NOMO-1 treated with dmso at 0.1 percent for 144 hours (cell line): ENCODE results near the gene IZUMO4.

Experiments
- DNase-seq: peaks from one replicate; lab custom pipeline; 2025; ENCODE audit not compliant: unreplicated experiment; lab: John Stamatoyannopoulos, UW

Gene IZUMO4

DNA sequence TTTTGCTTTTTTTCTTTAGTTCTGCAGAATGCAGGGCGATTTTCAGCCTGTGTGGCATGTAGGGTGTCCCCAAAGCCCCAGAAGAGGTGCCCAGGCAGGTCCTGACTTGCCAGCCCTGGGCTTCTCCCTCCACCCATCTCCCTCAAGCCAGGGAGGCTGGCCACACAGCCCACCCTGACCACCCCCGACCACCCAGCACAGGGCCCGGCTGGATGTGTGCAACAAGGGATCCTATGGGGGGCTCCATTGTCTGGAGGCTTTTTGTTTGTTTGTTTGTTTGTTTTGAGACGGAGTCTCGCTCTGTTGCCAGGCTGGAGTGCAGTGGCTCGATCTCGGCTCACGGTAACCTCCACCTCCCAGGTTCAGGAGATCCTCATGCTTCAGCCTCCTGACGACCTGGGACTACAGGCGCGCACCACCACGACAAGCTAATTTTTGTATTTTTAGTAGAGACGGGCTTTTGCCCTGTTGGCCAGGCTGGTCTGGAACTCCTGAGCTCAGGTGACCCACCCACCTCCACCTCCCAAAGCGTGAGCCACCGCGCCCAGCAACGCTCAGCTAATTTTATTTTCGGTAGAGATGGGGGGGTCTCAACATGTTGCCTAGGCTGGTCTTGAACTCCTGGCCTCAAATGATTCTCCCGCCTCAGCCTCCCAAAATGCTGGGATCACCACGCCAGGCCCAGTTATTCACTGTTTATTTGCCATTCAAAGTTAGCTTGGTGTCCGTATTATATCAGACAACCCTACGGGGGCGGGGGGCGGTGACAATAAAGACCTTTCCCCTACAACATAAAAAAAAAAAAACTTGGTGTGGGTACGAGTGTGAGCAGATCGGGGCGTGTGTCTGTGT is 37.9 kb upstream of the IZUMO4 start:
- no peak for DNase-seq

- DNase-seq: no peak
These were observed 37.1 kb upstream of the IZUMO4 start for GRCh38 chr19:2059422-2060201.

DNA sequence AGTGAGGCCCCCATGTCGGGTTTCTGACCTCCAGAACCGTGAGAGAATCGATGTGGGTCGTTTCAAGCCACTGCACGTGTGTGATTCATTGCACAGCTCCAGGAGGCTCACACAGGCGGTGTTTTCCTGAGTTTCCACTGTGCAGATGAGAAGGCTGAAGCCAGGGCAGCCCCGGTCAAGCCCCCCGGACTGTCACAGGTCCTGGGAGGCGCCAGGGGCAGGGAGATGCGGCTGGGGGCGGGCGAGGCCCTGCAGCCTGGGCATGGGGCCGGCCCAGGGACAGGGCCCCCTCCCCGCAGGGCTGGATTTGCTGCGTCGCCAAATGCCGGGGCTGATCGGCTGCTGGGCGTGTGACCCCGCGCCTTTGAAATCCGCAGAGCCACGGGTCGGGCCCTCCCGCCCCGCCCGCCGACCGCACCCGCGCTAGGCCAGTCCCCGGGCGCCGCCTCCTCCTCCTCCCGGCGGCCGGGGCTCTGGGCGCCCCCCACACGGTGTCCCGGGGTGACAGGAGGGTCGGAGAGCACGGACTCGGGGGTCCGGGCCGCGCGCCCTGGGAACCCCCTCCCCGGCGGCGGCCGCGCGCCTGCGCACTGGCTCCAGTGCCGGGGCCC is 35.7 kb upstream of the IZUMO4 start:
- DNase-seq: no peak

GRCh38 chr19:2061495-2062388 is 35.0 kb upstream of the IZUMO4 start:
- DNase-seq: peak; percentile 97

- DNase-seq: no peak
These were observed 34.4 kb upstream of the IZUMO4 start for GRCh38 chr19:2062389-2062729.

GRCh38 chr19:2062770-2063169 is 33.9 kb upstream of the IZUMO4 start:
- DNase-seq: no peak

- no peak for DNase-seq
These were observed 32.9 kb upstream of the IZUMO4 start for GRCh38 chr19:2063824-2064223.

DNA sequence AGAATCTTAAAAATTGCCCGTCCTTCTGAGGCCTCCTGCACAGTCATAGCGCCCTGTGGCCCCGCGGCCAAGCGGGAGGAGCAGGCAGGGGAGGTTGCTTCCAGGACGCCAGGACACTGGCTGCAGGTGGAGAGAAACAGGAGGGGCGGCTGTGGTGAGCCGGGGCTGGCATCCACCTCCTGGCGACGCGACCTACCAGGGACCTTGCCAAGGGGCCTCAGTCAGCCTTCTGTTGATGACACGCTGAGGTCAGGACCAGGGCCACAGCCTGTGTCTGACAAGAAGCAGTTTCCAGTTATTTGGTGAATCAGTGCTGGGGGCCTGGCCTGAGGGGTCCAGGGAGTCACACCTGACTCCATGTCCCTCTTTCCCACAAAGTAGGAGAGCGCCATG is 32.3 kb upstream of the IZUMO4 start:
- no peak for DNase-seq

- DNase-seq: no peak
These were observed 31.8 kb upstream of the IZUMO4 start for GRCh38 chr19:2064788-2065524.

DNA sequence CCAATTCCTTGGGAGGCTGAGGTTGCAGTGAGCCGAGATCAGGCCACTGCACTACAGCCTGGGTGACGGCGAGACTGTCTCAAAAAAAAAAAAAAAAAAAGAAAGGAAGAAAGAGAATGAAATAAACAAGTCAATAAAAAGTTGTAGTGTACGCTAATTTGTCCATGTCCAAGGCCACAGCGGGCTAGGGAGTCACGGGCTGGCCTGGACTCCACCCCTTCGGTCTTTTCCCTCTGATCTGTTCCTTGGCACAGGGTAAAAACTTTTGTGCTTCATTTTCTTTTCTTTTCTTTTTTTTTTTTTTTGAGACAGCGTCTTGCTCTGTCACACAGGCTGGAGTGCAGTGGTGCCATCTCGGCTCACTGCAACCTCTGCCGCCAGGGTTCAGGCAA is 26.3 kb upstream of the IZUMO4 start:
- DNase-seq: no peak

- no peak for DNase-seq
These were observed 25.6 kb upstream of the IZUMO4 start for GRCh38 chr19:2070986-2071673.

DNA sequence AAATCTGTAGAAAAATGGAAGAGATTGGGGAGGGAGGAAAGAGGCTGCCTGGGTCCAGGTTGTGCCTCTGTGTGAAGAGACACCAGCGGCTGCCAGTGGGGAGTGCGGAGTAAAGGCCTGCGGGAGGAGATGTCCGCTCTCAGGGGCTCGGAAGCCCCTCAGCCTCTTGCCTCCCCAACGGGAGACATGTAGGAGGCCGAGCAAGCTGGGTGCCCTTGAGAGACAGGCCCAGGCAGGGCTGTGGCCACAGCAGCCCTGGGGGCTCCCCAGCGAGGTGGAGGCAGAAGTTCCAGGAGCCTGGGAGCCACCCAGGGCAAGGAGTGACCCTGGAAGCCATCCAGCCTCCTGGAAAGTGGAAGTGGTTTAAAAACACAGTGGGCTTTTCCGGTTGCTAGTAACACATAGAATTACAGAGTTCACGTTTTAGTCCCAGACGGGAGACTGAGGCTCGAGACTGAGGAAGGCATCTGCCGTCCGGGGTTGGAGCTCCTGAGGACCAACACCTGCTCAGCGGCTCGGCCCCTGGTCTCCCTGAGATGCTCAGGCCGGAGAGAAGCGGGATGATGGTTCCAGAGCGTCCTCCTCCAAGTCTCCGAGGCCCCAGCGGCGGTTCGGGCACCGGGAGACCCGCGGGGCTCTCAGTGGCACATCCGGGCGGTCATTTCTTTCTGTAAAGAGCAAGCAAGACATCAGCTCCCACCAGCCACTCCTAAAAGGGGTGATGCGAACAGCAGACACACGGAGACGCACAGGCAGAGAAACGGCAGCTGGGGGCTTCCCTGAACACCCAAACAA is 23.8 kb upstream of the IZUMO4 start:
- DNase-seq: no peak

- no peak for DNase-seq
These were observed 20.2 kb upstream of the IZUMO4 start for GRCh38 chr19:2076526-2076944.

GRCh38 chr19:2077398-2077797 is 19.3 kb upstream of the IZUMO4 start:
- DNase-seq: no peak

DNA sequence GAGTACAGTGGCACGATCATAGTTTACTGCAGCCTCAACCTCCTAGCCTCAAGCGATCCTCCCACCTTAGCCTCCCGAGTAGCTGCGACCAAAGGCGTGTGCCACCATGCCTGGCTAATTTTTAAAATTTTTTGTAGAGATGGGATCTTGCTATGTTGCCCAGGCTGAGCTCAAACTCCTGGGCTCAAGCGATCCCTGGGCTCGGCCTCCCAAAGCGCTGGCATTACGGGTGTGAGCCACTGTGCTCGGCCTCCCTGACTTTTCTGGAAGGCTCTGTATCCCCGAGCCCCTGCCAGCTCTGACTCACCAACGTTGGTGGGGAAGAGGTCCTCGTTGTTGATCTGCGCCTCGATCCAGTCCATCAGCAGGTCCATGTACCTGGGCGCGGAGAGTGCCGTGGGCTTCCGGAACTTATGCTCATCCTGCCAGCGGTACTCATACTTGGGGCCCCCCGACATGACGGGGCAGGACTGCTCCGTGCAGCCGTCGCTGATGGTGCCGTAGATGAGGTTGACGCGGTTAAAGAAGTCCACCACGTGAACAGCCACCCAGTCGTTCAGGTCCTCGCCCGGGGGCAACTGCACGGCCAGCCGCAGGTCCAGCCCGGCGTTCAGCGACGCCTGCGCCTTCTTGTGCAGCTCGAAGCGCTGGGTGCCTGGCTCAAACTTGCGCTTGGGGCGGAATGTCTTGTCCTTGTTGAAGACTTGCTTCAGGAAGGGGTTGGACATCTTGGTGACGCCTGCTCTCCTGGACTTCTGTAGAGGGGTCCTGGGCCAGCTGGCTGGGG is 18.7 kb upstream of the IZUMO4 start:
- DNase-seq: no peak

- no peak for DNase-seq
These were observed 17.4 kb upstream of the IZUMO4 start for GRCh38 chr19:2079076-2079864.

DNA sequence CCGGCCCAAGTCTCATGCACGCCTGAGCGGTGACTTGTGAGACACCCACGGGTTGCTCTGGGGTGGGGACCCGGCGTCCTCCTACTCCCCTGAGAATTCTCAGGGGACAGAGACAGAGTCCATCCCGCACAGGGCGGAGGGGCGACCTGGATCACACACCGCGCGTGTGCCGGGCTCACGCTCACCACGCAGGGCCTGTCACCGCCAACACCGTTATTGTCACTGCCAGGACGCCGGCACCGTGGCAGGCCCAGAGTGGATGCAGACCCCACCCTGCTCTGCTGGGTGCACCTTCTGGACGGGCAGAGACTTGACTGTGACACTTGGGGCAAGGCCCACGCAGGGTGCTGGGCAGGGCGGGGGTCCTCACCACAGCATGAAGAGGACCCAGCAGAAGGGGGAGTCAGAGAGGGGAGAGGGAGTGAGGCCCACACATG is 16.8 kb upstream of the IZUMO4 start:
- DNase-seq: no peak
